Activated CD8-positive, alpha-beta memory T cell treated with anti-CD3 and anti-CD28 coated beads, Interleukin-2, amount 10 ng/mL, durations not matched to agents 7 days and 5 days (primary cell): ENCODE data around the gene TFF1. TPM values are rescaled to one million over a fixed set of nuclear protein-coding genes. Genes with fewer than 3 reads are reported as not detected.

Experiments used
- ATAC-seq: fragments of 150-1000 bp; cut with Tn5 transposase; one replicate; pipeline ENCODE4 v1.10.0; 2021; ENCODE audit warnings: moderate library complexity
- CTCF ChIA-PET: fragments of 350-600 bp; sonication (Branson Sonifier 250); formaldehyde crosslinking; loops from one replicate; lab custom pipeline; 2021; ENCODE audit warnings: antibody characterized with exemption; lab: Charles Lee
- DNase-seq: peaks from one replicate; pipeline ENCODE4 v3.0.0-alpha.2; 2020
- H3K27ac Mint-ChIP-seq: one replicate; pipeline ENCODE4 v1.8.0; 2021; ENCODE audit warnings: mild to moderate bottlenecking, mixed read lengths
- H3K27me3 Mint-ChIP-seq: one replicate; pipeline ENCODE4 v1.8.0; 2021; ENCODE audit warnings: mixed read lengths
- H3K36me3 Mint-ChIP-seq: one replicate; pipeline ENCODE4 v1.8.0; 2021; ENCODE audit warnings: mild to moderate bottlenecking, mixed read lengths
- H3K4me1 Mint-ChIP-seq: one replicate; pipeline ENCODE4 v1.8.0; 2021; ENCODE audit warnings: mixed read lengths
- H3K4me3 Mint-ChIP-seq: one replicate; pipeline ENCODE4 v1.8.0; 2021; ENCODE audit warnings: mild to moderate bottlenecking, moderate library complexity, mixed read lengths
- H3K9me3 Mint-ChIP-seq: one replicate; pipeline ENCODE4 v1.8.0; 2022; ENCODE audit warnings: low read depth, mixed read lengths
- total RNA-seq, 2 experiments: library from RNA; stranded (reverse); gene quantifications; one replicate each; pipeline ENCODE4 v1.2.3, GENCODE V29; 2021

Gene TFF1
- total RNA-seq, 2 experiments from 2014 or later: not detected

DNA sequence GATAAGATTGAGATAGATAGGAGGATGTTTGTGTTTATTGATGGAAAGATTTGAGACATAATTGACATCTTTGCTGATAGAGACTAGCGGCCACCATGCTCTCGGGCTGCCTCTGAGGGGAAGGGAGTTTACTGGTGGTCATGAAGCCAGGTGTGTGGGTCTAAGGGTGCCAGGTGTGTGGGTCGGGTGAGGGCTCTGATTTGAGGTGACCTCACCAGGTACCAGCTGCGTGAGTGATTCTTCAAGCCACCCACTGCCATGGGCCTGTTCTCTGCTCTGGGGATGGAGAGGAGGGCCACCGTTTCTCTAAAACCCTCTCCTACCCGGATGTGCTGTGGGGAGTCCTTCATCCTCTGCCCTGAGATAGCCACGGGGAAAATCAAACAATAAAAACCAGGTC is 40.5 kb upstream of the TFF1 start:
- peak overlapping the region; percentile 96 for H3K4me3 Mint-ChIP-seq
- peak overlapping the region; percentile 99 for H3K27ac Mint-ChIP-seq
- ATAC-seq (no peak), DNase-seq (no peak)
- no peaks in the 10 kb centered on the region for H3K27me3 Mint-ChIP-seq
- peaks cover 48% of the 10 kb centered on the region for H3K36me3 Mint-ChIP-seq
- peaks cover 50% of the 10 kb centered on the region for H3K4me1 Mint-ChIP-seq
- peaks cover 4% of the 10 kb centered on the region for H3K9me3 Mint-ChIP-seq
- CTCF ChIA-PET: interaction anchor here (5.7 kb wide), 1 partner anchor 15 kb away, joined by 41 read pairs; no protein-coding TSS in a partner anchor

DNA sequence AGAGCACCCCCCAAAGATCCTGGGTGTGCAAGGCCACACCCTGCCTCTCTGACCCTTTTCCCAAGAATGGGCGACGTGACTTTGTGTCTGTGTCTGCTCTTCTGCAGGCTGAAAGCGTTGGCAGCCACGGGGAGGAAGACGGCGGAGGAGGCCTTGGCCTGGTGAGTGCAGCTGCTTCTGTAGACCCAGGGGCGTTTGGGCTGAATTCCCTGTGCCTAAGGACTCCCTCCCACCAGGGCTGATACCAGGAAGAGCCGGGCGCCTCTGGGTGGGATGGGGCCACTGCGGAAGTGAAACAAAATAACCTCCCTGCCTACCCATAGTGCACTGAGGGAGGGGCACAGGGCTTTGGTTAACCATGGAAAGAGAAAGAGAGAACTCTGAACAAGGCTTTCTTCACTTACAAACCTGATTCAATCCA is 39.9 kb upstream of the TFF1 start:
- DNase-seq (peak; percentile 85), ATAC-seq (peak; percentile 68)
- Mint-ChIP-seq H3K9me3 (peaks cover 7% of the 10 kb centered on the region), H3K36me3 (peaks cover 53% of the 10 kb centered on the region), H3K4me1 (peaks cover 56% of the 10 kb centered on the region), H3K27me3 (no peaks in the 10 kb centered on the region), H3K4me3 (peak overlapping the region; percentile 96), H3K27ac (peak overlapping the region; percentile 99)
- CTCF ChIA-PET: interaction anchor here (3.3 kb wide), 1 partner anchor 20 kb away, joined by 18 read pairs; no protein-coding TSS in a partner anchor

DNA sequence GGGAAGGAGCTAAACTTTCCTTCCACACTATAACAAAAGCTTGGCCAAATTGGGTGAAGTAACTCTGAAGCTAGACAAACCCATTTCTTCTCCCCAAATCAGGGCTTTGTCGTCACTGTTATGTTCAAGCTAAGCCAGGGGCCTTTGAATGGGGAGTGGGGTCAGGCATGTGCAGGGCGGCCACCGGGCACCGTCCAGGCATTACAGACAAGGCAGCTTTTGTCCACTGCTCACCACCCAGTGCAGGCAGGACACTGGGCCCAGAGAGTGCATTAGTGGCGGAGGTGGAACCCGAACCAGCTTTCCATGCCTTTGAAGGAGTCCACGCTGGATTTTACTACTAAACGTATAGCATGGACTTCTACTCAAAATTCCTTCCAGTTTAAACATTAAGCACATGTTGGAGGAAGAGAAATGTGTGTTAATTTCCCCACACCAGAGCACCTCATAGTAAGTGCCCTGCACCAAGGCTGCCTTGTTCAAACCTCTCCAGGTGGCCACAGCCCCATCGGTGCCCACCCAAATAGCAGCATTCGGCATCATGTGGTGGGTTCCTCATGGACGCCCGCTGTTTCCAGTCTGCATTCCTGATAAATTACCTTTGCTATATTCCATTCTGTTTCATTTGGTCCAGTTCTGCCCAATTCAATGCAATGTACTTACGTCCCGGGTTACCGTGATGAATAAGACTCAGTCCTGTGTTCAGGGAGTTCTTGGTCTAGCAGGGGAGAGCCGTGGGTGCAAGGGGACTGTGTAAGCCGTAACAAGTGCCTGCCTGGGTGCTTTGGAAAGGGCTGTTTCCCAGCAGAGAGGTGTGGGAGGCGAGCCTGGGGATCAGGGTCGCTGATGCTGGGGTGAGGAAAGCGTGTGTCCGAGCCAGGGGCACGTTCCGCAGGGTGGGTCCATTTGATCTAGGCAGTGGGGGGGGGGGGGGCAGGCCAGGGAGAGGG is 39.0 kb upstream of the TFF1 start:
- DNase-seq (no peak), ATAC-seq (peak; percentile 13)
- peaks cover 62% of the 10 kb centered on the region for H3K4me1 Mint-ChIP-seq

DNA sequence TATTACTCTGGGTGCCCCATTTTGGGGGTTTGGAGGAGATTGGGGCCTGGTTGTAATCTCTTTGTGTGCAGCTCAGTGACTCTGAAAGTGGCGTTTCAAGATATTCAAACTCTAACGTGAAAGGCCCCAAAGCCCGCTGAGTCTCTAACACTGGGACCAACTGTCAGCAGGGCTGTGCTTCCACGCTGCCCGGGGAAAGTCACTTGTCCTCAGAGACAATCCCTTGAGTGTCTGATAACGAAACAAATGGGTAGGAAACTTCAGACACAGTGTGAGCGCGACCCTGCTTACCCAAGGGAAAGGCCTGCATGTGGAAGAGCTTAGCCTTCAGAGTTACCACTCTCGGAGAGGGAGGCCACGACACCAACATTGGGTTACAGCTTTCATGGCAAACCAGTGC is 38.2 kb upstream of the TFF1 start:
- Mint-ChIP-seq H3K36me3 (peaks cover 54% of the 10 kb centered on the region), H3K9me3 (peaks cover 7% of the 10 kb centered on the region), H3K27me3 (no peaks in the 10 kb centered on the region), H3K27ac (peak overlapping the region; percentile 99), H3K4me1 (peaks cover 58% of the 10 kb centered on the region), H3K4me3 (peak overlapping the region; percentile 96)
- CTCF ChIA-PET: interaction anchor here (1.0 to 4.1 kb wide), 14 partner anchors 9 to 171 kb away, joined by 3 to 28 read pairs (median 10); no protein-coding TSS in a partner anchor
- ATAC-seq (peak; percentile 10), DNase-seq (peak; percentile 63)

More for the DNA sequence above, 39.0 kb upstream of the TFF1 start:
- CTCF ChIA-PET: interaction anchor here (1.2 to 4.1 kb wide), 9 partner anchors 8 to 171 kb away, joined by 3 to 28 read pairs (median 10); no protein-coding TSS in a partner anchor
- H3K27ac Mint-ChIP-seq: peak overlapping the region; percentile 99
- H3K4me3 Mint-ChIP-seq: peak overlapping the region; percentile 96
- H3K36me3 Mint-ChIP-seq: peaks cover 53% of the 10 kb centered on the region
- H3K27me3 Mint-ChIP-seq: no peaks in the 10 kb centered on the region
- H3K9me3 Mint-ChIP-seq: peaks cover 7% of the 10 kb centered on the region

DNA sequence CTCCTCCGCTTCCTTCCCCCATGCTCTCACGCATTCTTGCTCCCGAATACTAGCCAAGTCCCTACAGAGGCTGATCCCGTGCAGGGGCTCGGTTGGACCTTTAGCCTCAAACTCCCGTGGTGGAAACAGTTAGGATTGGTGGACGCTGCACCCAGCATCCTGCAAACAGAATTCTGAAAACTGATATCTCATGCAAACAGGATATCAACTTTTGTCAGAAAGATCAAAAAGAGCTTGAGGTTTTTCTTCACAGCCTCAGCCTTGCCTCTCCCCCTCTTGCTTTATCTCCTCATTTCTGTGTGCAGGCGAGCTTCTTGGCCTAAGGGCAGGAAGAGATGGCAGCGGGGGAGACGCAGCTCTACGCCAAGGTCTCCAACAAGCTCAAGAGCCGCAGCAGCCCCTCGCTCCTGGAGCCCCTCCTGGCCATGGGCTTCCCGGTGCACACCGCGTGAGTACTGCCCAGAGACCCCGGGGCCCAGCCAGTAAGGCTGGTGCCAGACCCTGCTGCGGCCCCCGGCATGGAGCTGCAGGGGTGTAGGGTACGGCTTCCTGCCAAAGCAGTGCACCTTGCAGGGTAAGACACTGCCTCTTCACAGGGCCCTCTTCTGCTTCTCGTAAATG is 37.4 kb upstream of the TFF1 start, which contains the start of gene UBASH3A:
Gene UBASH3A (plus strand): TSS at position 292 of the 621 bp plus-strand sequence. CDS start 44 bp downstream, at position 336.
- Mint-ChIP-seq H3K4me1 (peaks cover 57% of the 10 kb centered on the region), H3K9me3 (peaks cover 7% of the 10 kb centered on the region), H3K36me3 (peaks cover 56% of the 10 kb centered on the region), H3K27me3 (no peaks in the 10 kb centered on the region), H3K4me3 (peak within 1 kb of the TSS; percentile 96), H3K27ac (peak within 1 kb of the TSS; percentile 99)
- CTCF ChIA-PET: interaction anchor here (0.8 to 4.1 kb wide), 16 partner anchors 10 to 170 kb away, joined by 3 to 28 read pairs (median 8); no protein-coding TSS in a partner anchor
- ATAC-seq: peak; percentile 52
- peak; percentile 74 for DNase-seq

DNA sequence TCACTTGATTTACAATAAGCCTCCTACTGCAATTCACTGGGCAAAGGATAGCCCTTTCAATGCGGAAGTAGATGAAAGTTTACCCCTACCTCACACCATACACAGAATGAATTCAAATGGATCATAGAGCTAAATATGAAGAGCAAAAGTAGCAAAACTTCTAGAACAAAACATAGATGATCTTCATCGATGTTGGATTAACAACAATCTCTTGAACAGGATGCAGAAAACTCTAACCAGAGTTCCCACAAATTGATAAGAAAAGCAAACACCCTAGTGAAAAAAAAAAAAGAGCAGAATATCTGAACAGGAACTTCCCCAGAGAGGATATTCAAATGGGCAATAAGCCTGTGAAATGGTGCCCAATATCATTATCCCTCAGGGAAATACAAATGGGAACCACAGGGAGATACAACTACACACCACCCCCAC is 35.5 kb upstream of the TFF1 start:
- DNase-seq (no peak), ATAC-seq (no peak)
- H3K27ac Mint-ChIP-seq: peak overlapping the region; percentile 99
- H3K4me1 Mint-ChIP-seq: peaks cover 51% of the 10 kb centered on the region
- peak overlapping the region; percentile 57 for H3K4me3 Mint-ChIP-seq
- CTCF ChIA-PET: interaction anchor here (1.3 to 4.1 kb wide), 2 partner anchors 19 to 20 kb away, joined by 3 to 28 read pairs; no protein-coding TSS in a partner anchor
- peaks cover 7% of the 10 kb centered on the region for H3K9me3 Mint-ChIP-seq
- H3K36me3 Mint-ChIP-seq: peaks cover 51% of the 10 kb centered on the region
- H3K27me3 Mint-ChIP-seq: no peaks in the 10 kb centered on the region

DNA sequence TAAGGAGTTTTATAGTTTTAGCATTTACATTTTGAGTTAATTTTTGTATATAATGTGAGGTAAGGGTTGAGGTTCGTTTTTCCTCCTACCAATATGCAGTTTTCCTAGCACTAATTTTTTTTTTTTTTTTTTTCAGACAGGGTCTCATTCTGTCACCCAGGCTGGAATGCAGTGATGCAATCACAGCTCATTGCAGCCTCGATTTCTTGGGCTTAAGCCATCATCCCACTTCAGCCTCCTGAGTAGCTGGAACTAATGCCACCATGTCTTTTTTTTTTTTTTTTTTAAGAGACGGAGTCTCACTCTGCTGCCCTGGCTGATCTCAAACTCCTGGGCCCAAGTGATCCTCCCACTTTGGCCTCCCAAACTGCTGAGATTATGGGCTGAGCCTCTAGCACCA is 34.8 kb upstream of the TFF1 start:
- Mint-ChIP-seq H3K36me3 (peaks cover 46% of the 10 kb centered on the region), H3K27me3 (no peaks in the 10 kb centered on the region), H3K27ac (peak overlapping the region; percentile 99), H3K4me3 (peak overlapping the region; percentile 57), H3K9me3 (peaks cover 7% of the 10 kb centered on the region), H3K4me1 (peaks cover 46% of the 10 kb centered on the region)
- DNase-seq (no peak), ATAC-seq (no peak)
- CTCF ChIA-PET: interaction anchor here (1.0 to 4.1 kb wide), 5 partner anchors 19 to 142 kb away, joined by 3 to 28 read pairs (median 3); no protein-coding TSS in a partner anchor

DNA sequence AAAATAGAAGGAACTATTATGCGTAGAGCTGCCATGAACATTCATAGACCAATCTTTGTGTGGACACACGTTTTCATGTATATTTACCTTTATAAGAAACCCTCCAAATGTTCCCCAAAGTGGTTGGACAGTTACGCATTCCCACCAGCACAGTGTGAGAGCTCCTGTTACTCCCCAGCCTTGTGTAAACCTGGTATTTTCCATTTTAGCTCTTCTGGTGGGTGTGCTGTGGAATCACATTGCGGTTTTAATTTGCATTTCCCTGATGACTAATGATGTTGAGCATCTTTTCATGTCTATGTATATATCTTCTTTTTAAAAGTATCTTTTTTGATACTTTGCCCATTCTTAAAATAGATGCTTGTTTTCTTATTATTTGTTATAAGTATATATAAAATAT is 34.2 kb upstream of the TFF1 start:
- DNase-seq: no peak
- CTCF ChIA-PET: interaction anchor here (0.7 to 1.4 kb wide), 4 partner anchors 19 to 142 kb away, joined by 3 to 5 read pairs (median 3); no protein-coding TSS in a partner anchor
- Mint-ChIP-seq H3K36me3 (peaks cover 42% of the 10 kb centered on the region), H3K4me3 (peak overlapping the region; percentile 30), H3K9me3 (peaks cover 7% of the 10 kb centered on the region), H3K27ac (peak overlapping the region; percentile 45), H3K4me1 (peaks cover 48% of the 10 kb centered on the region), H3K27me3 (no peaks in the 10 kb centered on the region)
- ATAC-seq: peak; percentile 11

DNA sequence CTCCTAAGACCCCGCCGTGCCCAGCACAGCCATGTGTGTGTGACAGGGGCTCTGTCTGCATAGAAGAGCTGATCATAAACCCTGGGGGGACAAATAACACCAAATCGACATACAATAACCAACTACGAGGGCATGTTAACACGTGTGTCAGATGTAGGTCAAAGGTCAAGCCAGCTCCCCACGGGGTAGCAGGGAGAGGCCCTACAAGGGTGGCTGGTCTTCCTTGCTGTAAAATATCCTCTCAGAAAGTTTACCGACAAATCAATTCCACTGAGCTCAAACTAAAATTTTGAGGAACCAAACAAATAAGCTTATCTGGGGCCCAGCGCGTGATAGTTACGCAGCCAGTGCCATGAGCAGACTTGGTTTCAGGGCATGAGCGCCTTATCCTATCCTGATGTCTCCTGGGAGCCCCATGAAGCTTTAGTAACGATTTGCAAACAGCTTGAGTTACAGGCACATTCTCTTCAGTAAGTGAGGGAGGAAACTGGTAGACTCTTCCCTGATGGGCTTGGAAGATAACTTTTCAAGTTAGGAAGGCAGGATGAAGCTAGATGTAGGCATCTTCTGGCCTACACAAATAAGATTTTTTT is 32.2 kb upstream of the TFF1 start:
- peaks cover 30% of the 10 kb centered on the region for H3K36me3 Mint-ChIP-seq
- peak overlapping the region; percentile 60 for H3K27ac Mint-ChIP-seq
- peaks cover 48% of the 10 kb centered on the region for H3K4me1 Mint-ChIP-seq
- H3K27me3 Mint-ChIP-seq: no peaks in the 10 kb centered on the region
- no peak for ATAC-seq
- H3K9me3 Mint-ChIP-seq: peaks cover 7% of the 10 kb centered on the region
- H3K4me3 Mint-ChIP-seq: no peak overlapping the region
- DNase-seq: no peak
- CTCF ChIA-PET: interaction anchor here (1.2 to 1.8 kb wide), 3 partner anchors 17 to 89 kb away, joined by 5 to 11 read pairs (median 6); no protein-coding TSS in a partner anchor

DNA sequence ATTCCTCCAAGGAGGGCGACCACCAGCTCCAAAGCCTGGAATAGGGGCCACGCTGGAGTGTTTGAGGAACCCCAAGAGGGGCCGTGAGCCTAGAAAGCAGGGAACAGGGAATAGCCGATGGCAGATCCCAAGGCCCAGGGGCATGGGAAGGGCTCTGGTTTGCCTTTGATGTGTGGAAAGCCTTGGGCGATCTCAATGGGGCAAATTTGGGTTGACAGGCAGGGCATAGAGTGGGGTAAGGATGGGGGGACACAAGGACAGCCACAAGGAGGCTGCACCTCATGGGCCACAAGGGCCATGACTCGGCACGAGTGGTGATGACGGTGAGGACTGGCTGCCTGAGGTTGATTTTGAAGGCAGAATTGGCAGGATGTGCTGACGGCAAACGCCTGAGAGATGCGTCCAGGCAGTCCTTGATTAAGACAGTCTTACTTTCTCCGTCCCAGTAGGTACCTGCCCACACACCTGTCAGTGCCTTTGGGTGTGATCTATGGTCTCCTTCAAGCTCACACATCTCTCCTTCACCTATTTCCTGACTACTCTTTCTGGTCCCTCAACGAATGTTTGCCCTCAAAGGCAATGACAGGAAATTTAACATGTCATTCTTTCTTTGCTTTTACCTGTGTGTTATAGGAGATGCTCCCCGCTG is 31.5 kb upstream of the TFF1 start:
- no peak overlapping the region for H3K4me3 Mint-ChIP-seq
- no peaks in the 10 kb centered on the region for H3K27me3 Mint-ChIP-seq
- H3K36me3 Mint-ChIP-seq: peaks cover 31% of the 10 kb centered on the region
- peaks cover 52% of the 10 kb centered on the region for H3K4me1 Mint-ChIP-seq
- ATAC-seq (no peak), DNase-seq (no peak)
- peak overlapping the region; percentile 60 for H3K27ac Mint-ChIP-seq
- peaks cover 7% of the 10 kb centered on the region for H3K9me3 Mint-ChIP-seq
- CTCF ChIA-PET: interaction anchor here (1.2 to 1.8 kb wide), 2 partner anchors 16 to 88 kb away, joined by 5 to 11 read pairs; no protein-coding TSS in a partner anchor

DNA sequence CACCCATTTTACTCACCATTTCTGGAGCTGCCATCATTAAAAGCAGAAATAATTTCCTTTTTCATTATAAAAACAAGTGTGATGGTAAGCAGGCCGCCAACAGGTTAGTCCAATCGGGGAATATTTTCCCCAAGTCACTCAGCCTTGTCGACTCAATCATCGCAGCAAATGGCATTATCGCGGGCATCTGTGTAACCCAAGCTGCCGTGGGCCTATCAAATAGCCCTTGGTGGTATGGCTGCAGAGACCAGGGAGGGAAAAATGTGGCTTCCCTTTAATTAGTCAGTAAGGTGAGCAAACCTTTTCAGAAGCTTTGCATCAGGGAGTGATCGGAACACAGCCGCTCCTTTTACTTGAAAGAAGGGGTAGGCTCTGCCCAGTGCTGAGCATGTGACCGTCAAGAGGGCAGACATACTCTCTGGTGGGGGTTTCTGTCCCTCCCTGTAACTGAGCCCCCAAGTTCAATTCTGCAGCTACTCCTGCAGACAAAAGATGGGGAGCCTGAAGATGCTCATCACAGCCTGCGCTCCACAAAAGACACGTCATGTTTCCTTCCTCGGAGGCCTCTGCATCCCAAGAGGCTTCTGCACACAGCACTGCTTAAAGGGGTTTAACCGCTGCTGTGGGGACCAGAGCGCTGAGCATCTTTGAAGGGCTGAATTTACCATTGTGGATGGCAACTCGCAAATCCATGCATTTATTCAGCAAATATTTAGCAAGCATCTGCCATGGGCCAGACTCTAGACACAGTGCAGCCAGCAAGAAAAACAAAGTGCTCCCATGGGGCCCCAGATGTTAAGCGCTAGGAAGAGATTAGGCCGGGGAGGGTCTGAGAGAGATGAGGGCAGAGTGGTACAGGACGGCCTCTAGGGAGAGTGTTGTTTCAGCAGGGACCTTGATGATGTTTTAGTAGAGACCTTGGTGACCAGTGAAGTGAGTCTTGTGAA is 30.7 kb upstream of the TFF1 start:
- ATAC-seq: no peak
- H3K9me3 Mint-ChIP-seq: peaks cover 5% of the 10 kb centered on the region
- CTCF ChIA-PET: interaction anchor here (0.7 to 1.6 kb wide), 2 partner anchors 17 to 53 kb away, joined by 3 read pairs; no protein-coding TSS in a partner anchor
- DNase-seq: no peak
- H3K27ac Mint-ChIP-seq: no peak overlapping the region
- H3K36me3 Mint-ChIP-seq: peaks cover 34% of the 10 kb centered on the region
- no peaks in the 10 kb centered on the region for H3K27me3 Mint-ChIP-seq
- no peak overlapping the region for H3K4me3 Mint-ChIP-seq
- peaks cover 52% of the 10 kb centered on the region for H3K4me1 Mint-ChIP-seq
